Measurements from ENCODE around the gene APIP. TPM values are rescaled to one million over a fixed set of nuclear protein-coding genes. Genes with fewer than 3 reads are reported as not detected.

Gene APIP
- polyA plus RNA-seq, 1 donor (not counting 4 experiments of a cell fraction or from before 2014, with no cell fraction given), result 10.9 TPM

DNA sequence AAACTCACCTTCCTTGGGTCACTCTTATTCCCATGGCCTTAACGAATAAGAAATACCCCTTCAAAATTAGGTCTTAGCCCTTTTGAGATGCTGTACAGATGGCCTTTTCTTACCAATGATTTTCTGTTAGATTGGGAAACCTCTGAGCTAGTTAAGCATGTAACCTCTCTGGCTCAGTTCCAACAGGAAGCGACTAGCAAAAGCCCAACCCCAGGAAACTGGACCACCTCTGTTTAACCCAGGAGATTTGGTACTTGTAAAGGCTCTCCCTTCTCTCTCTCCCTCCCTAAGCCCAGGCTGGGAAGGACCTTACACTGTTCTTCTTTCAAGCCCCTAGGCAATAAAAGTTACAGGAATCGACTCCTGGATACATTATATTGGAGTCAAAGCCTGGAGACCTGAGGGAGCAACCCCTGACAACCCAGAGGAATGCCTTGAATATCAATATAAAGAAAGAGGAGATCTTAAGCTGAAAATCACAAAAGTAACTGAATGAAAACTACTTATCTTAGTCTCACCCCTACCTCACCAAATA is 11.7 kb downstream of the APIP start:
- H3K36me3 ChIP-seq (ENCODE audit: control insufficient read depth in 2 of 2, extremely low read depth in 1 of 2, insufficient read depth in 2 of 2, low read length in 2 of 2), result no peaks in the 10 kb centered on the region
- H2AFZ ChIP-seq (ENCODE audit: control insufficient read depth, low read length), result no peak overlapping the region
- no peaks in the 10 kb centered on the region for H3K79me2 ChIP-seq (ENCODE audit: control insufficient read depth, insufficient read depth, low read length)
- H3K4me2 ChIP-seq (ENCODE audit: control insufficient read depth, extremely low read depth, insufficient read depth, low read depth, low read length), result no peak overlapping the region
- H3K27ac ChIP-seq (ENCODE audit: control insufficient read depth, insufficient read depth, low read length), result no peak overlapping the region
- no peak overlapping the region for H3K4me3 ChIP-seq (ENCODE audit: control insufficient read depth in 2 of 3, extremely low read depth in 1 of 3, insufficient read depth in 2 of 3, low read depth in 1 of 3, low read length in 3 of 3)
- no peak overlapping the region for H3K9ac ChIP-seq (ENCODE audit: control insufficient read depth, extremely low read depth, insufficient read depth, low read length)
- H3K9me1 ChIP-seq (ENCODE audit: control insufficient read depth, extremely low read depth, insufficient read depth, low read length), result no peaks in the 10 kb centered on the region
- peaks cover 2% of the 10 kb centered on the region for H3K9me3 ChIP-seq (ENCODE audit: control insufficient read depth, low read depth, low read length)
- H3K4me1 ChIP-seq (ENCODE audit: control insufficient read depth, extremely low read depth, insufficient read depth, low read length), result no peaks in the 10 kb centered on the region
- H4K20me1 ChIP-seq (ENCODE audit: control insufficient read depth, extremely low read depth, insufficient read depth, low read length), result no peaks in the 10 kb centered on the region
- TF ChIP-seq EZH2 (IDR thresholded peaks at IDR 0.05; ENCODE audit: low read length) (no peak), CTCF (optimal IDR thresholded peaks at IDR 0.05 in 1 of 3, IDR thresholded peaks at IDR 0.05 in 1 of 3, conservative IDR thresholded peaks at IDR 0.05 in 1 of 3; ENCODE audit: extremely low read depth in 1 of 3, insufficient read depth in 2 of 3, low read length in 3 of 3) (no peak)
- FAIRE-seq, result no peak
- H3K27me3 ChIP-seq (ENCODE audit: control insufficient read depth, extremely low read depth, insufficient read depth, low read length), result no peaks in the 10 kb centered on the region
- no peak for DNase-seq (ENCODE audit: low read depth, low spot score)
- dilution Hi-C loops (cut with MboI; ENCODE audit: extremely low pct_ligation_motif_present, low sequenced_read_pairs), result no loop called here

- H3K4me2 ChIP-seq (ENCODE audit: control insufficient read depth, extremely low read depth, insufficient read depth, low read depth, low read length), result no peak overlapping the region
- no peak overlapping the region for H3K4me3 ChIP-seq (ENCODE audit: control insufficient read depth in 2 of 3, extremely low read depth in 1 of 3, insufficient read depth in 2 of 3, low read depth in 1 of 3, low read length in 3 of 3)
- no peak for DNase-seq (ENCODE audit: low read depth, low spot score)
- no peak overlapping the region for H3K27ac ChIP-seq (ENCODE audit: control insufficient read depth, insufficient read depth, low read length)
- H3K36me3 ChIP-seq (ENCODE audit: control insufficient read depth in 2 of 2, extremely low read depth in 1 of 2, insufficient read depth in 2 of 2, low read length in 2 of 2), result no peaks in the 10 kb centered on the region
- dilution Hi-C loops (cut with MboI; ENCODE audit: extremely low pct_ligation_motif_present, low sequenced_read_pairs), result no loop called here
- no peak for FAIRE-seq
- TF ChIP-seq EZH2 (IDR thresholded peaks at IDR 0.05; ENCODE audit: low read length) (no peak), CTCF (optimal IDR thresholded peaks at IDR 0.05 in 1 of 3, IDR thresholded peaks at IDR 0.05 in 1 of 3, conservative IDR thresholded peaks at IDR 0.05 in 1 of 3; ENCODE audit: extremely low read depth in 1 of 3, insufficient read depth in 2 of 3, low read length in 3 of 3) (no peak)
- no peaks in the 10 kb centered on the region for H3K27me3 ChIP-seq (ENCODE audit: control insufficient read depth, extremely low read depth, insufficient read depth, low read length)
- H3K9ac ChIP-seq (ENCODE audit: control insufficient read depth, extremely low read depth, insufficient read depth, low read length), result no peak overlapping the region
- no peaks in the 10 kb centered on the region for H4K20me1 ChIP-seq (ENCODE audit: control insufficient read depth, extremely low read depth, insufficient read depth, low read length)
- no peaks in the 10 kb centered on the region for H3K79me2 ChIP-seq (ENCODE audit: control insufficient read depth, insufficient read depth, low read length)
- H3K9me3 ChIP-seq (ENCODE audit: control insufficient read depth, low read depth, low read length), result peaks cover 3% of the 10 kb centered on the region
- no peaks in the 10 kb centered on the region for H3K4me1 ChIP-seq (ENCODE audit: control insufficient read depth, extremely low read depth, insufficient read depth, low read length)
- no peaks in the 10 kb centered on the region for H3K9me1 ChIP-seq (ENCODE audit: control insufficient read depth, extremely low read depth, insufficient read depth, low read length)
- no peak overlapping the region for H2AFZ ChIP-seq (ENCODE audit: control insufficient read depth, low read length)
Observed at GRCh38 chr11:34899633-34900016, 16.6 kb downstream of the APIP start.
